ENCODE measurements around the gene PDE4B. TPM values are rescaled to one million over a fixed set of nuclear protein-coding genes. Genes with fewer than 3 reads are reported as not detected.
"Not testable (repeated sequence)": the region's sequence is repeated elsewhere in the genome, so short reads cannot be mapped to it uniquely, and the experiment has no call there.

The PDE4B gene
- total RNA-seq, 1 experiment from 2014 or later: 6.9 TPM

DNA sequence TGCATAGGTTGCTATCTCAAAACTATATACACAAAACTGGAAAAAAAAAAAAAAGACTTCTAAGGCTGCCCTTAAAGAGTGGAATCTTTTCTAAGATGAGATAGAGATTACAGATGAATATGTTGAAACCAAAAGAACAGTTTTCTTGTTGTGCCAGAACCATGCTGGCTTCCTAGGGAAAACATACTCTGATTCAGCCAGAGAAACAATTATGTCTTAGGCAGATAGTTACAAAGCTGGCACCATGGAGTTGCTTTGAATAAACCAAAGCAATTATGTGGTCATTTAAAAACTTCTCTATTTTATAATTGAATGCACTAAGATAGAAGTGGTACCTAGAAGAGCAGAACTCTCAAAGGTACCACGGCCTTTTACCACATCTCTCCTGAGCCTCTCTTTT, 341.3 kb downstream of the PDE4B start:
- DNase-seq (ENCODE audit: low read depth): no peak

DNA sequence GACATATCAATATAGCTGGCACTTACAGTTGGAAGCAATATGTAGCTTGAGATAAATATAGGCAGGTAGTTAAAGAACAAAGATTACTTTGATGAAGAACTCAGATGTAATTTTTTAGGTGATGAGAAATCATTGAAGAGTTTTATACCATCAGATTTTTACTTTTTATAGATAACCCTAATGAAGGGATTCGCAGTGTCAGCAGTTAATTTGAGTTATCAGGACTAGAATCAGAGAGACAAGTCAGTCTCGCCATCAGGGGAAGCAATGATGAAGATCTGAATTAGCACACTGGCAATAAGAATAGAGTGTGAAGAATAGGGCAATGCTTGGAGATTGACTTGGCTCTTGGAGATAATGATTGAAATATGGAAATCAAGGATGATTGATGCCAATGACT, 342.5 kb downstream of the PDE4B start:
- DNase-seq (ENCODE audit: low read depth): no peak

DNA sequence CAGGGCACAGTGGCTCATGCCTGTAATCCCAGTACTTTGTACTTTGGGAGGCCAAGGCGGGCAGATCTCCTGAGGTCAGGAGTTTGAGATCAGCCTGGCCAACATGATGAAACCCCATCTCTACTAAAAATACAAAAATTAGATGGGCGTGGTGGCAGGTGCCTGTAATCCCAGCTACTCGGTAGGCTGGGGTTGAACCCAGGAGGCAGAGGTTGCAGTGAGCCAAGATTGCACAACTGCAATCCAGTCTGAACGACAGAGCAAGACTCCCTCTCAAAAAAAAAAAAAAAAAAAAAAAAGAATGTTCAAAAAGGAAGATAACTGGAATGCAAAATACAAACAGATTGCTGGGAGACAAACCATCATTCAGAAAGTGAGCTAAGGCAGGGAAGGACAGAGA, 343.7 kb downstream of the PDE4B start:
- not testable (repeated sequence) for DNase-seq (ENCODE audit: low read depth)

- peak; percentile 58 for DNase-seq (ENCODE audit: low read depth)
Observed at GRCh38 chr1:66137235-66137634, 344.5 kb downstream of the PDE4B start.

DNA sequence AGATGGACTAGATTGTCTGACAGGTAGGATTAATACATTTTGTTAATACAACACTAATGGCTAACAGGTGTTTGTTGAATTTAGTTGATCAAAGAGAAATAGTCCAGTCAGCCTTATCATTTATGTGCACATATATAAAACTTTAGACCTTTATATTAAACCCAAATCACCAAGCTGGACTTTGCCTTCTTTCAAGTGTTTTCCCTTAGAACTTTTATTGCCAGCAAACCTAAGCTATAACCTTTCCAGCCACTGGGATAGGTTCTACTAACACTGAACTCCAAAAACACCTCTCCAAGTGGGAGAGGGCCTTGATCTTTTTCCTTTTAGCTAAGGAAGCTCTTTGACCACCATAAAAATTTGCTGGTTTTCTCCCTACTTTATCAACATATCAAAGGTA, 345.9 kb downstream of the PDE4B start:
- DNase-seq (ENCODE audit: low read depth): no peak

- peak; percentile 7 for DNase-seq (ENCODE audit: low read depth)
Observed at GRCh38 chr1:66140072-66140471, 347.4 kb downstream of the PDE4B start.

DNA sequence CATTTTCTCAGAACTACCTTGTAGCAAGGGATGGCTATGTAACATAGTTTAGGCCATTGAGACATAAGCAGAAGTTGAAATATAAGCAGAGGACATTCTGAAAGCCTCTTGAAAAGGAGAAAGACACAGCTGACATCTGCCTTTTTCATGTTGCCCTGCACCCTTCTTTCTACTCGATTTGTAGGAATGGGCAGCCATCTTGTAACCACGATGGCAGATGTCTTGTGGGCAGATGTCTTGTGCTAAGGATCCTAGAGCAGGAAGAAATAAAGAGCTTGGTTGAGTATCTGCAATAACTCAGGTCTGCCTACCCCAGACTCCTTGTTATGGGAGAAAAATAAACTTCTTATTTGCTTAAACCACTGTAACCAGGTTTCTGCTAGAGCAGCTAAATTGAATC, 351.0 kb downstream of the PDE4B start:
- DNase-seq (ENCODE audit: low read depth): no peak

DNA sequence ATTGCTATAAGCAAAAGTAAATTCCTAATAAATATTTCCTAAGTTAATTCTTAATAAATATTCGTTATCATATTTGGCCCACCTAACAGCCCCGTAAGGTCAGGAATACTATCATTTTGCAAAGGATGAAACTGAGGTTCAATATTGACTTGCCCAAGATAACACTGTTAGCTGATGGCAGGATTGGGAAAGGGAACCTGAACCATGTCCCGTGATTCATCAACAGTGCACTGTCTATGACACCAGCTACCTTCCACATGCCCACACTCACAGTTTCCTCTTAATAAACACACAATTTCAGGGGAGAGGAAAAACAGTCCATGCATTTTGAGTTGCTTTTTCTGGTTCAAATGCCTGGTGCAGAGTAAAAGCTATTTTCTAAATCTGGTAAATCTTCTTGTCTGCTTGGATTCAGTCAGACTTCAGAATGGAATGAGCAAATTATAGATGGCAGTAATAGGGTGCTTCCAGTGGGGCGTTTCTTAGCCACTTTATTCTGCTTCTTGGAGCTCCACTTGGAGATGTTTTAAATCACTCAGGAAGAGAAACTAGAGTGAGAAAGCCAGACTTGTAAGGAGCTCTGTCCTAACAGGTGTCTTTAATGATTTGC, 354.6 kb downstream of the PDE4B start:
- no peak for DNase-seq (ENCODE audit: low read depth)

- no peak for DNase-seq (ENCODE audit: low read depth)
Observed at GRCh38 chr1:66152034-66152433, 359.3 kb downstream of the PDE4B start.

- no peak for DNase-seq (ENCODE audit: low read depth)
Observed at GRCh38 chr1:66154394-66154793, 361.7 kb downstream of the PDE4B start.

- no peak for DNase-seq (ENCODE audit: low read depth)
Observed at GRCh38 chr1:66156144-66156543, 363.4 kb downstream of the PDE4B start.

DNA sequence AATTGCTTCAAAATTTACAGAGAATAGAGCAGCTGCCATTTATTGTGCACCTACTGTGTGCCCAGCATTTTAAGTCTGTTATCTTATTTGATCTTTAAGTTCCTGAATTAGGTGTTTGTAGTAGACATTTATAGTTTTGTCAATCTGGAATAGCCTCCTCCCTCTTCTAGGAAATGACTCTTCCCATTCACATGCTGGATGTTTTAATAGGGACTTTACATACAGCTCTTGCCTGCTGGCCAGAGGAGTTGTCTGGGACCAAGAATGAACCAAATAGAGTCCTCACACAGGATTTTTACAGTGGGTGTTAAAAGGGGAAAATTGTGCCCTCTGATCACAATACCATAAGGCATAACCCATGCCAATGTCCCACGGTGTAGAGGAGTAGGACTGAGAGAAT, 367.1 kb downstream of the PDE4B start:
- no peak for DNase-seq (ENCODE audit: low read depth)

GRCh38 chr1:66160719-66161118, 368.0 kb downstream of the PDE4B start:
- no peak for DNase-seq (ENCODE audit: low read depth)

- no peak for DNase-seq (ENCODE audit: low read depth)
Observed at GRCh38 chr1:66166753-66167152, 374.1 kb downstream of the PDE4B start.

DNA sequence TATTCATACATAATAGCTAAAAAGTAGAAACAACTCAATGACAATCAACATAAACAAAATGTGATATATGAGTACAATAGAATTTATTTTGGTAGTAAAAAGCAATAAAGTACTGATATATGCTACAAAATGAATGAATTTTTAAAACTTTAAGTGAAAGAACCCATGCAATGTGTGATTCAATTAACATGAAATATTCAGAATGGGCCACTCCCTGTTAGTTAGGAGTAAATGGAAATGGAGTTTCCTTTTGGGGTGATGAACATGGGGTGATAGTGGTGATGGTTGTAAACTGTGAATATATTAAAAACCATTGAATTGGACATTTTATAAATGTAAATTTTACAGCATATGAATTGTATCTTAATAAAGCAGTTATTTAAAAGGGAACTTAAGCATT, 374.6 kb downstream of the PDE4B start:
- no peak for DNase-seq (ENCODE audit: low read depth)

- peak; percentile 28 for DNase-seq (ENCODE audit: low read depth)
Observed at GRCh38 chr1:66168467-66168887, 375.8 kb downstream of the PDE4B start.

DNA sequence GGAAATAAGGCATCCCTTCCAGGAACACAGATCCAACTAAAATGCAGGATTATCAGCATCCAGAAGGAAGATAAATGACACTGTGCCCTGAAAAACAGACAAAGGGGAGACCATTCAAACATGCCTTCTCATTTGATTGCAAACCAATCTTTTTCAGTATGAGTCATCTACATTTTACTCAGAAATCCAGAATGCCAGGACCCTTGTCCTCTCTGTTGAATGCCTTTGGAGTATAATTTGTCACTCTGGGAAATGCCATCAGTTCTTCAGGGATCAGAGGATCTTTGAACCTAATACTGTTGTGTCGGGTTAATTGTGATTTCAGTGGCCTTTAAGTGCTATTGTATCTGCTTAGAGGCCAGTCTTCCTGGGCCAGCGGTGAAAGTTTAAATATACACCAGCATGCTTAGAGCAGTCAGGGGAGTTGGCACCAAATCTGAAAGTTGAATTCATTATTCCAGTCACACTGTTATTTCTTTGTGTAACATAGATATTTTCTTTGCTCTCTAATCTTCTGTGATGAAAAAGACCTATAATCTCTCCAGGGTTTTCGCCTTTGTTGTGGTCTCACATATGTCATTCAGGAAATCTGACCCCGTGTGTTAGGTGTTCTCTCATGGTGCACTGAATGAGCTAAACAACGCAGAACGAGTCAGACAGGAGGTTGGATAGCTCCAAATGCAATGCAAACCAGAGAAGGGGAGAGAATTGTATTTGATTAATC, 376.4 kb downstream of the PDE4B start:
- peak; percentile 55 for DNase-seq (ENCODE audit: low read depth)

DNA sequence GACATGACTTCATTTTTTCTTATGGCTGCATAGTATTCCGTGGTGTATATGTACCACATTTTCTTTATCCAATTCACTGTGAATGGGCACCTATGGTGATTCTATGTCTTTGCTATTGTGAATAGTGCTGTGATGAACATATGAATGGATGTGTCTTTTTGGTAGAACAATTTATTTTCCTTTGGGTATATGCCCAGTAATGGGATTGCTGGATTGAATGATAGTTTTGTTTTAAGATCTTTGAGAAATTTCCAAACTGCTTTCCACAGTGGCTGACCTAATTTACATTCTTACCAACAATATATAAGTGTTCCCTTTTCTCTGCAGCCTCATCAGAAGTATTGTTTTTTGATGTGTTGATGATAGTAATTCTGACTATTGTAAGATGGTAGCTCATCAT, 379.6 kb downstream of the PDE4B start:
- DNase-seq (ENCODE audit: low read depth): no peak

DNA sequence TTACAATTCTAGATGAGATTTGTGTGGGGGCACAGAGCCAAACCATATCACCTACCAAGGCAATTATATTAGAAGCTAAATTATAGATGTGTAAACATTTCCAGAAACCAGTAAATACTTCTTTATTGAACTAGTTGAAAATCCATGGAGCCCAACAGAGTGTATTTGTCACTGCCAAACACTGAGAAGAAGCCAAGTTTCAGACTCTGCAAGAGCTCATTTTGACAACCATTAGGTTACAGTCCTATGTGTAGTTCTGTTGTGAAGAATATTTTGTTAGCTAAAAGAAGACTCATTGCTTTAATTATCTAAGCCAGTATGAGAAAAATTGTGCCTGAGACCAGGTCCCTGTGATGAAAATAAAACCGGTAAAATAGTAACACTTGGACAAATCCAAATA, 382.4 kb downstream of the PDE4B start:
- DNase-seq (ENCODE audit: low read depth): no peak

GRCh38 chr1:66175581-66175980, 382.9 kb downstream of the PDE4B start:
- DNase-seq (ENCODE audit: low read depth): no peak

- peak; percentile 61 for DNase-seq (ENCODE audit: low read depth)
Observed at GRCh38 chr1:66176012-66176715, 383.5 kb downstream of the PDE4B start.

DNA sequence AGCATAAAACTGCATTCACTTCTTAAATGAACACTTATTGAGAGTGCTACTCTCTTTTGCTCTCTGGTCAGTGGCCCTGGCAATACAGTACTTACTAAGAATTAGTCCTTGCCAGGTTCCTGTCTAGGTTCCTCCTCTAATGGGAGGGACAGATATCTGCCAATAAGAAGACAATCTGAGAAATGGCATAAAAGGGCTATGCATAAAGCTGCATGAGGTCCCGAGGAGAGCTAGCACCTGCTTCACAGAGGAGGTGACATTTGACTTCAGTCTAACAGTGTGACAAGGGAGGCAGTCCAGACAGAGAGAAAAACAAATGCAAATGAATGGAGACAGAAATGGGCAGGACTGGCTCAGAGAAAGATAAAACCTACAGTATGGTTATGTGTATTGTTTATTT, 384.1 kb downstream of the PDE4B start:
- DNase-seq (ENCODE audit: low read depth): no peak

GRCh38 chr1:66177510-66177909, 384.8 kb downstream of the PDE4B start:
- DNase-seq (ENCODE audit: low read depth): no peak
